GM12875 (cell line): ENCODE measurements around the gene SLC25A22.

Experiments
- H3K4me3 ChIP-seq: one replicate; pipeline ENCODE4 v1.5.1; 2011; ENCODE audit warnings: low read depth, low read length, control low read depth
- TF ChIP-seq, protein P1 (sequence below): IDR thresholded peaks from 2 replicates; pipeline ENCODE4 v1.5.1; 2011; ENCODE audit warnings: low read depth, mild to moderate bottlenecking, control low read depth, inconsistent platforms, low read length, moderate library complexity, borderline replicate concordance; ENCODE audit not compliant: insufficient read depth

Gene SLC25A22

DNA sequence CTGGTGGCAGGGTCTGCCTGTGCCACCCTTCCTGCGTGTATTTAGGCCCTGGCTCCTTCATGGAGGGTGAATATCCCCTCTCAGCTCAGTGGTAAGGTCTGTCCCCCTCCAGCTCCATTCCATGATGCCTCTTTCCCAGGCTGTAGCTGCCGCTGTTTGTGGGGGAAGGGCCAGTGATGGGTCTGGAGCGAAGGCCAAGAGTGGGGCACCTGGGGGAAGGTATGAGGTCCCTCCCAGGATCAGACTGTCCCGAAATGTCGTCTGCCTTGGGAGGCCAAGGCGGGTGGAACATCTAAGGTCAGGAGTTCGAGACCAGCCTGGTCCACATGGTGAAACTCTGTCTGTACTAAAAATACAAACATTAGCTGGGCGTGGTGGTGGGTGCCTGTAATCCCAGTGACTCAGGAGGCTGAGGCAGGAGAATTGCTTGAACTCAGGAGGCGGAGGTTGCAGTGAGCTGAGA lies 35.8 kb upstream of the SLC25A22 start:
- TF ChIP-seq, protein P1, sequence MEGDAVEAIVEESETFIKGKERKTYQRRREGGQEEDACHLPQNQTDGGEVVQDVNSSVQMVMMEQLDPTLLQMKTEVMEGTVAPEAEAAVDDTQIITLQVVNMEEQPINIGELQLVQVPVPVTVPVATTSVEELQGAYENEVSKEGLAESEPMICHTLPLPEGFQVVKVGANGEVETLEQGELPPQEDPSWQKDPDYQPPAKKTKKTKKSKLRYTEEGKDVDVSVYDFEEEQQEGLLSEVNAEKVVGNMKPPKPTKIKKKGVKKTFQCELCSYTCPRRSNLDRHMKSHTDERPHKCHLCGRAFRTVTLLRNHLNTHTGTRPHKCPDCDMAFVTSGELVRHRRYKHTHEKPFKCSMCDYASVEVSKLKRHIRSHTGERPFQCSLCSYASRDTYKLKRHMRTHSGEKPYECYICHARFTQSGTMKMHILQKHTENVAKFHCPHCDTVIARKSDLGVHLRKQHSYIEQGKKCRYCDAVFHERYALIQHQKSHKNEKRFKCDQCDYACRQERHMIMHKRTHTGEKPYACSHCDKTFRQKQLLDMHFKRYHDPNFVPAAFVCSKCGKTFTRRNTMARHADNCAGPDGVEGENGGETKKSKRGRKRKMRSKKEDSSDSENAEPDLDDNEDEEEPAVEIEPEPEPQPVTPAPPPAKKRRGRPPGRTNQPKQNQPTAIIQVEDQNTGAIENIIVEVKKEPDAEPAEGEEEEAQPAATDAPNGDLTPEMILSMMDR, result no peak
- H3K4me3 ChIP-seq, result no peak overlapping the region

DNA sequence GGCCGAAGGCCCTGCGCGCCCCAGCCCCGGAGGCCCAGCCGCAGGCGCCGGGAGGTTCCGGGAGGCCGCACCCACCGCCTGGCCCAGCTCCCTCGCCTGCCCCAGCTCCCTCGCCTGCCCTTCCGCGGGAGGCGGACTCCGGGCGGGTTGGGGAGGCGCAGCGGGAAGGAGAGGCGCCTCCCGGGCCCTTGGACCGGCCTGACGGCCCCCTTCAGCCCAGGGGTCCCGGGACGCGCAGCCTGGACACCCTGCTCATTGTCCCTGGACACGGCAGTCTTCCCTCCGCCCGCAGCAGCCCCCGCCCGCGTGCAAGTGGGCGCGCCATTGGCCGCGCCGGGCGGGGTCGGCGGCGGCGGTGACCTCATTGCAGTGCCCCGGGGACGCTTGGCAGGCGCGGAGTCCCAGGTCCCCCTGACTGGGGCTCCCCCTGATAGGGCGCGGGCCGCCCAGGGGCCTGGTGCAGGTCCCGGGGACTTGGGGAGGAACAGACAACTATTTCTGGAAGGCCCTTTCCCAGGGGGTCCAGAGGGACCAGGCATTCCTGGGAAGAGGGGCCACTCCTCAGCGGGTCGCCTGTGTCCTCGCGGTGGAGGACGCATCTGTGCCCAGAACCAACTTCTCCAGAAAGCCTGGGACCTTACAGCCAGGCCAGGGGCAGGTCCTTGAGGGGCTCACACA lies 35.2 kb upstream of the SLC25A22 start:
- peak overlapping the region; percentile 63 for H3K4me3 ChIP-seq
- TF ChIP-seq, protein P1, result no peak

DNA sequence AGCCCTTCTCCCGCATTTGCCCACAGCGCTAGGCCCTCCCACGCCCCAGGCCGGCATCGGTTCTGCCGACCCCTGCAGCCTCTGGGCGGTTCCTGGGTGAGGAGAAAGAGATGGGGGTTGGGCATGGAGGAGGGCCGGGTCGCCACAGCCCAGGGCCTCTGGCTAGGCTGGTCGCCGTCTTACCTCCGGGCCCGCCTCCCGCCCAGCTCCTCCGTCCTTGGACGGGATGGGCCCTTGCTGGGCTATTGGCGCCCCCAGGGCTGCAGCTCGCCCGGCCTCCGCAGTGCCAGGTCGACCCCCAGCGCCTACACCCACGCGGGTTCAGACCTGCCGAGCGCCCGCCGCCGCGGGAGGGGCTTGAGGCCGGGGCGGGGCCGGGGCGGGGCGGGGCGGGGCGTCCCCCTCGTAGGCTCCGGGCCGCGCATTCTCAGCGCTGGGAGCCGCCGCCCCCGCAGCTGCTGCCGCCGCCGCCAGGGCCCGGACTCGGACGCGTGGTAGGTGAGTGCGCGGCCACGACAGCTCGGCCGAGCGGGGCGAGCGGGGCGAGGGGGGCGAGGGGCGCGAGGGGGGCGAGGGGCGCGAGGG lies 34.5 kb upstream of the SLC25A22 start, which contains the start of gene CD151:
Gene CD151, plus strand, starts transcription at position 424 of the 585 bp plus-strand sequence. CDS start 3,118 bp downstream, outside the sequence.
- peak within 1 kb of the TSS; percentile 63 for H3K4me3 ChIP-seq
- TF ChIP-seq, protein P1, result no peak

DNA sequence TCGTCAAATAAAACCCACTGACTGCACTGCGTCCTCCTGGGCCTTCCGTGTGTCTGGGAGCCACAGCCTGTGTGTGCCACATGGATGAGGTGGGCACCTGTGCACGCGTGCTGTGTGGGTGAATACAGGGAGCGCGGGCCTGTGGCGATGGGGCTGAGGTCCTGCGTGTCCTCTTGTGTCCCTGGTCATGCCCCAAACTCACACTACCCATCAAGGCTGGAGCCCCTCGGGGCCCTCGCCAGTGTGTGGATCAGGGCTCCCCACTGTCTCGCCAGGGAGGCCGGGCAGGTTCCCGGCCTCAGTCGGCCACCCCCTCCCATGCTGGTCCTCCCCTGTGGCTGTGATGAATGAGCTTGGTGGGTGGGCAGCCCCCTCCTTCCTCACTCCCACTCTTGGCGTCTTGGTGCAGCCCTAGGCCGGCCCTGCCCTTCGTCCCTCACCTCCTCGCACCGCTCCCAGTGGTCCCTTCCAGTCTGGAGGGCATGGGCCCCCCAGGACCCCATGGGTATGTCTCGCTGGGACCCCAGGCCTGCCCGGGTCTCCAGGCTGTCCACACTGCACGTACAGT lies 34.0 kb upstream of the SLC25A22 start:
- TF ChIP-seq, protein P1, result no peak
- H3K4me3 ChIP-seq, result no peak overlapping the region

DNA sequence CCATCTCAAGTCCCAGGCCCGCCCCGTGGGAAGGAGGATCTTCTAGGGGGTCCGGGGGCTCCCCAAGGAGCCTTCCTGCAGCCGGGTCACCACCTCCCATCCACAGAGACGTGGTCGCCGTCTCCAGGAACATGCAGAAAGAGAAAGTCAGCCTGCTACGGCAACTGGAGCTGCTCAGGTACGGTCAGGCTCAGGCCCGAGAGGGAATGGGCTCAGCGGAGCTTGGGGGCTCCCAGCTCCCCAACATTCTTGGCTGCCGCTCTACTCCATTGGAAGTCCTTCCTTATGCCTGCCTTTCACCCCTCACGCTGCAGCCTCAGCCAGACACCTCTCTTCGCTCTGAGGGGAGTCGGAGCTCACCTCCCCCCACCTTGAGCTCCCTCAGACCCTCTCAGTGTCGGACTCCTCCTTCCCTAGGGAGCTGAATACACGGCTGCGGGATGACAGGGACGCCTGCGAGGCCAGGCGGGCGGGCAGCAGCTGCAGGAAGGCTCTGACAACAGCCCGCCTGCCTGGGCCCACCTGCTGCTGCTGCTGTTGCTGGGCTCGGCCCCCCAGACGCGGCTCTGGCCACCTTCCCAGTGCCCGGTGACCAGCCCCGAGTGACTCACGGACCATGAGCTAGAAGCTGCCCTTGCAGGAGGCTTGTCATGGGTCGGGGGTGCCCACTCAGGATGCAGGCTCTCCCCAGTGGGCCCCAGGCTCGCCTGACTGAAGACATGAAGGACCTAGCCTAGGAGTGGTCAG lies 33.2 kb upstream of the SLC25A22 start:
- TF ChIP-seq, protein P1, result no peak
- H3K4me3 ChIP-seq, result no peak overlapping the region

DNA sequence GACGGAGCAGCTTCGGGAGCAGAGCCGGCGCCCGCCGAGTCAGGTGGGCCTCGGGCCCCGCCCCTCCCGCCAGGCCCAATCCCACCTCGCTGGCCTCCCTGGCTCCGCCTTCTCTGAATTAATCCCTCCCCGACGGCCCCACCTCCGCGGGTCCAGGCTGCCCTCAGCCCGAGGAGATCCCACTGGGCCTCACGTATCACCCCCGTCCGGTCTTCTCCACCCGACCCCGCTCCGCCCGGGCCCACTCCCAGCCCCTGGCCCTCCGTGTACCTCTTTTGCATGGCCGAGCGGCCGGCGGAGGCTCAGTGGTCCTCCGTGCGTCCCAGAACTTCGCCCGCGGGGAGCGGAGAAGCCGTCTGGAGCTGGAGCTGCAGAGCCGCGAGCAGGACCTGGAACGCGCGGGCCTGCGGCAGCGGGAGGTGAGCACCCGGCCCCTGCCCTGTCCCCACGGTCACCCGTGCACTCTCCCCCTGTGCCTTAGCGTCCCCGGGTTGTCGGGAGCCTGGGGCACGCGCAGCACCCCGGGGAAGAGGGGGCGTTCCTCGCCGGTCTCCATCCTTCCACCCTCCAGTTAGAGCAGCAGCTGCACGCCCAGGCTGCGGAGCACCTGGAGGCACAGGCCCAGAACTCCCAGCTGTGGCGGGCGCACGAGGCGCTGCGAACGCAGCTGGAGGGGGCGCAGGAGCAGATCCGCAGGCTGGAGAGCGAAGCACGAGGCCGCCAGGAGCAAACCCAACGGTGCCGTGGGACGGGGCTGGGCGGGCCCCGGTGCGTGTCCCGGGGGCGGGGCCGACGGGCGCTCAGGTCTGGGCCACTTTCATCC lies 32.4 kb upstream of the SLC25A22 start:
- TF ChIP-seq, protein P1, result no peak
- peak overlapping the region; percentile 32 for H3K4me3 ChIP-seq
